ENCODE measurements around the gene DENND6A. TPM values are rescaled to one million over a fixed set of nuclear protein-coding genes. Genes with fewer than 3 reads are reported as not detected.

Gene DENND6A
- total and polyA plus RNA-seq, 2 of the 13 experiments (the other 11 are each of a cell fraction or from before 2014, with no cell fraction given) = 9.4 to 11.1 TPM

DNA sequence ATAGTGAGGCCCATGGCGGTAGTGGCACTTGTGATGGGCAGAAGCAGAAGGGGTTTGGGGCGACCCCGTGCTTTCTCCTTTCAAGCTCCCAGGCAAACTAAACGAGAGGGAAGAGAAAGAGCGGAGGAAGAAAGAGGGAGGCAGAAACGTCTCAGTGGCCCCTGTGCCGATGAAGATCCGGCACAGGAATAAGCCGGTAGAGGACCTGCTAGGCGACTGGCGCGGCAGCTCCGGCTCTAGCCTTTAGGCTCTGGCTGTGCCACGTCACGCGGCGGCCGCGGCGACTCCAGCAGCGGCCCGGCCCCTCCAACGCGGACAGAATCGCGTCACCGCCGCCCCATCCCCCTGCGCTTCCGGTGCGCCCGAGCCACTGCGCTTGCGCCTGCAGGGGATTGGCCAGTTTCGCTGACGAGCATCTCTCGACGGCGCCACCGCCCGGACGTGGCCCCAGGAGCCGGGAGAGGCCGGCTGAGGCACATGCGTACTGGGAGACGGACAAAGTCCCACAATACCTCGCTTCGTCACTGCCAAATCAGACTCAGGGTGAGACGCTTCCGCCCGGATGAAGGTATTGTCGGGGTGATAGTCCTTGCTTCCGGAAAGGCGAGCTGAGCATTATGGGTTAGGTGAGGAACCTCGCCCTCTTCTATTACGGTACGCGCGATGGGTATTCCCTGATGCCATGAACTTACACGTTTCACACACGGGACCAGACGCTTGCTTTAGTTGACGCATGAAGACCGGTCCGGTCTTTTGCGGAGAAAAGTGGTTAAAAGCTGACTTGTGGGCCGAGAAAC, 95.6 kb downstream of the DENND6A start, which contains the start of gene ARF4 (continued):
- TF ChIP-seq ATF7 (IDR thresholded peaks at IDR 0.05) = peak; percentile 54
- no peak for TF ChIP-seq ATF7 (CRISPR knock-in tag; IDR thresholded peaks at IDR 0.05)
- no peak for TF ChIP-seq ADNP (CRISPR knock-in tag; IDR thresholded peaks at IDR 0.05)
- TF ChIP-seq ZNF354B (CRISPR knock-in tag; IDR thresholded peaks at IDR 0.05) = no peak
- 0 out of 2 replicates have a peak, but pooled peaks have one; percentile 22 for TF ChIP-seq RFX5 (IDR thresholded peaks at IDR 0.05; ENCODE audit: low read depth, low read length)
- TF ChIP-seq SCMH1 (CRISPR knock-in tag; IDR thresholded peaks at IDR 0.05; ENCODE audit: borderline replicate concordance) = no peak
- TF ChIP-seq BRD4 (CRISPR knock-in tag; IDR thresholded peaks at IDR 0.05) = no peak
- TF ChIP-seq, protein P1, sequence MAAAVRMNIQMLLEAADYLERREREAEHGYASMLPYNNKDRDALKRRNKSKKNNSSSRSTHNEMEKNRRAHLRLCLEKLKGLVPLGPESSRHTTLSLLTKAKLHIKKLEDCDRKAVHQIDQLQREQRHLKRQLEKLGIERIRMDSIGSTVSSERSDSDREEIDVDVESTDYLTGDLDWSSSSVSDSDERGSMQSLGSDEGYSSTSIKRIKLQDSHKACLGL (CRISPR knock-in tag; IDR thresholded peaks at IDR 0.05) = no peak
- TF ChIP-seq CBX1 (IDR thresholded peaks at IDR 0.05; ENCODE audit: low read depth) = peak; percentile 53
- no peak for TF ChIP-seq MBD4 (IDR thresholded peaks at IDR 0.05; ENCODE audit: borderline replicate concordance, low read length)
- peak; percentile 42; the same call in 1 of the 2 replicates for TF ChIP-seq GATA4 (IDR thresholded peaks at IDR 0.05; ENCODE audit: borderline replicate concordance, low read depth)
- TF ChIP-seq, protein P2, sequence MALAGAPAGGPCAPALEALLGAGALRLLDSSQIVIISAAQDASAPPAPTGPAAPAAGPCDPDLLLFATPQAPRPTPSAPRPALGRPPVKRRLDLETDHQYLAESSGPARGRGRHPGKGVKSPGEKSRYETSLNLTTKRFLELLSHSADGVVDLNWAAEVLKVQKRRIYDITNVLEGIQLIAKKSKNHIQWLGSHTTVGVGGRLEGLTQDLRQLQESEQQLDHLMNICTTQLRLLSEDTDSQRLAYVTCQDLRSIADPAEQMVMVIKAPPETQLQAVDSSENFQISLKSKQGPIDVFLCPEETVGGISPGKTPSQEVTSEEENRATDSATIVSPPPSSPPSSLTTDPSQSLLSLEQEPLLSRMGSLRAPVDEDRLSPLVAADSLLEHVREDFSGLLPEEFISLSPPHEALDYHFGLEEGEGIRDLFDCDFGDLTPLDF (CRISPR knock-in tag; IDR thresholded peaks at IDR 0.05) = no peak
- TF ChIP-seq RORA (CRISPR knock-in tag; IDR thresholded peaks at IDR 0.05) = no peak
- no peak for TF ChIP-seq JDP2 (CRISPR knock-in tag; IDR thresholded peaks at IDR 0.05; ENCODE audit: borderline replicate concordance)
- no peak for TF ChIP-seq ZNF460 (CRISPR knock-in tag; IDR thresholded peaks at IDR 0.05; ENCODE audit: borderline replicate concordance)
- no peak for TF ChIP-seq SMC3 (IDR thresholded peaks at IDR 0.05; ENCODE audit: low read length)
- TF ChIP-seq ZNF484 (CRISPR knock-in tag; IDR thresholded peaks at IDR 0.05; ENCODE audit: borderline replicate concordance, low read depth) = no peak
- TF ChIP-seq SP2 (CRISPR knock-in tag; IDR thresholded peaks at IDR 0.05) = peak; percentile 72; the same call in 1 of the 2 replicates
- 0 out of 2 replicates have a peak, but pooled peaks have one; percentile 76 for TF ChIP-seq ZC3H4 (CRISPR knock-in tag; IDR thresholded peaks at IDR 0.05; ENCODE audit: borderline replicate concordance)
- no peak for TF ChIP-seq FOXJ3 (CRISPR knock-in tag; IDR thresholded peaks at IDR 0.05; ENCODE audit: borderline replicate concordance)
- TF ChIP-seq, protein P3, sequence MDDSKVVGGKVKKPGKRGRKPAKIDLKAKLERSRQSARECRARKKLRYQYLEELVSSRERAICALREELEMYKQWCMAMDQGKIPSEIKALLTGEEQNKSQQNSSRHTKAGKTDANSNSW (CRISPR knock-in tag; IDR thresholded peaks at IDR 0.05; ENCODE audit: borderline replicate concordance) = 0 out of 2 replicates have a peak, but pooled peaks have one; percentile 65
- TF ChIP-seq MXD4 (CRISPR knock-in tag; IDR thresholded peaks at IDR 0.05) = peak; percentile 87; the same call in 1 of the 2 replicates
- TF ChIP-seq DNMT1 (CRISPR knock-in tag; IDR thresholded peaks at IDR 0.05) = 0 out of 2 replicates have a peak, but pooled peaks have one; percentile 7
